A549 (cell line): ENCODE data around the gene LEKR1.

Experiments used
- BHLHE40 ChIP-seq: IDR thresholded peaks from 2 replicates; pipeline ENCODE4 v1.6.1; 2012; ENCODE audit warnings: low read depth, low read length, inconsistent platforms
- CEBPB ChIP-seq, 2 experiments: fragments of >200 bp in 1 of 2; sonication (Bioruptor Twin) in 1 of 2; formaldehyde crosslinking in 1 of 2; IDR thresholded peaks; 2 replicates each; pipeline ENCODE4 v1.6.1; 2012 to 2016
- CHD2 ChIP-seq: fragments of 150-350 bp; IDR thresholded peaks from 2 replicates; pipeline ENCODE4 v1.6.1; 2014; ENCODE audit warnings: low read length; ENCODE audit not compliant: partially characterized antibody
- MAX ChIP-seq: IDR thresholded peaks from 2 replicates; pipeline ENCODE4 v1.6.1; 2012
- MAZ ChIP-seq: fragments of 150-350 bp; IDR thresholded peaks from 2 replicates; pipeline ENCODE4 v1.6.1; 2014; ENCODE audit warnings: antibody characterized with exemption, low read depth, low read length, borderline replicate concordance
- NPAS2 ChIP-seq: fragments of 250-450 bp; sonication (Bioruptor Pico); IDR thresholded peaks from 2 replicates; pipeline ENCODE4 v1.8.0; 2022; ENCODE audit warnings: mild to moderate bottlenecking, moderate library complexity, borderline replicate concordance
- POLR2A ChIP-seq: IDR thresholded peaks from 2 replicates; pipeline ENCODE4 v1.6.1; 2012; ENCODE audit warnings: mild to moderate bottlenecking, low read length
- RAD21 ChIP-seq, 2 experiments: fragments of >200 bp in 1 of 2; sonication (Bioruptor Twin) in 1 of 2; formaldehyde crosslinking in 1 of 2; IDR thresholded peaks in 1 of 2; conservative IDR thresholded peaks in 1 of 2; 2 replicates in 1 of 2; 3 replicates in 1 of 2; pipeline ENCODE4 v1.6.1; 2012 to 2018; ENCODE audit warnings: inconsistent platforms in 1 of 2
- RFX5 ChIP-seq: fragments of 450-650 bp; IDR thresholded peaks from 2 replicates; pipeline ENCODE4 v1.7.1; 2014; ENCODE audit warnings: antibody characterized with exemption, mild to moderate bottlenecking, moderate library complexity
- SMC3 ChIP-seq: fragments of >200 bp; sonication (Bioruptor Twin); formaldehyde crosslinking; IDR thresholded peaks from 3 replicates; pipeline ENCODE4 v1.6.1; 2018; ENCODE audit warnings: inconsistent platforms
- USF2 ChIP-seq: fragments of 450-650 bp; IDR thresholded peaks from 2 replicates; pipeline ENCODE4 v1.6.1; 2014; ENCODE audit warnings: antibody characterized with exemption
- ZC3H11A ChIP-seq: fragments of 450-650 bp; IDR thresholded peaks from 2 replicates; pipeline ENCODE4 v1.6.1; 2014; ENCODE audit warnings: antibody characterized with exemption, mild to moderate bottlenecking
- TF ChIP-seq, protein P1 (sequence below): fragments of >200 bp; sonication (Bioruptor Twin); formaldehyde crosslinking; IDR thresholded peaks from 3 replicates; pipeline ENCODE4 v1.5.1; 2016

DNA sequence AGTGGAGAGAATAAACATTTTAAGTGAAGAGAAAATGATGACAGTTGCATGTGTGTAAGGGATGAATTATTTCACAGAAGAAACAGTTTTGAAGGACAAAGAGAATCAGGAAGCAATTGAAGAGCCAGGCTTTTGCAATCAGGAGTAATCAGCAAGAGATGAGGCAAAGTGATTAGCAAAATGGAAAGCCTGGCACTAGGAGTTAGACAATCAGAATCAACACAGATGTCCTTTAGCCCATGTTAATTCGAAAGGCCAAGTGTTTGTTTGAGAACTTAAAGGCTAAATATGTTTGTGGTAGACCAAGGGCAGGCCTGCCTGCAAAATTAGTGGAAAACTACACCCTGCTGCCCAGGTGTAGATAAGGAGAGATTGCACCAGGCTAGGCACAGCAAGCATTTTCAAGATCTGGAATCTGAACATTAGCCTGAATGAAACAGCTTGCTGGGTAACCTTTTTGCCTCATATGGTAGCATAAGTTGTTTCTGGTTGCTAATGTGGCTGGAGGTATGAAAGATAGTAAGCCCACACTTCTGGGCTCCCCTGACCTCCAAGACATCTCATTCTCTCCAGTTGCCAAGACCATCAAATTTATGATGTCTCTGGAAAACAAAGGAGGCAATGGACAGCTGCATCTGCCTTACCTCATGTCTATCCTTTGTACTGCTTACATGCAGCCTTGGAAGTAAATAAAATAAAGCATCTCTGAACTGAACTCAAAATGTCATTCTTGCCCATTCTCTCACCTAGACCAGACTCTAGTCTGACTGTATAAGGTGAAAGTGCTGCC, 22.0 kb upstream of the LEKR1 start:
- TF ChIP-seq, protein P1, sequence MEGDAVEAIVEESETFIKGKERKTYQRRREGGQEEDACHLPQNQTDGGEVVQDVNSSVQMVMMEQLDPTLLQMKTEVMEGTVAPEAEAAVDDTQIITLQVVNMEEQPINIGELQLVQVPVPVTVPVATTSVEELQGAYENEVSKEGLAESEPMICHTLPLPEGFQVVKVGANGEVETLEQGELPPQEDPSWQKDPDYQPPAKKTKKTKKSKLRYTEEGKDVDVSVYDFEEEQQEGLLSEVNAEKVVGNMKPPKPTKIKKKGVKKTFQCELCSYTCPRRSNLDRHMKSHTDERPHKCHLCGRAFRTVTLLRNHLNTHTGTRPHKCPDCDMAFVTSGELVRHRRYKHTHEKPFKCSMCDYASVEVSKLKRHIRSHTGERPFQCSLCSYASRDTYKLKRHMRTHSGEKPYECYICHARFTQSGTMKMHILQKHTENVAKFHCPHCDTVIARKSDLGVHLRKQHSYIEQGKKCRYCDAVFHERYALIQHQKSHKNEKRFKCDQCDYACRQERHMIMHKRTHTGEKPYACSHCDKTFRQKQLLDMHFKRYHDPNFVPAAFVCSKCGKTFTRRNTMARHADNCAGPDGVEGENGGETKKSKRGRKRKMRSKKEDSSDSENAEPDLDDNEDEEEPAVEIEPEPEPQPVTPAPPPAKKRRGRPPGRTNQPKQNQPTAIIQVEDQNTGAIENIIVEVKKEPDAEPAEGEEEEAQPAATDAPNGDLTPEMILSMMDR: no peak
- TF ChIP-seq RAD21 (conservative IDR thresholded peaks at IDR 0.05 in 1 of 2, IDR thresholded peaks at IDR 0.05 in 1 of 2) (no peak), POLR2A (no peak), SMC3 (no peak), CEBPB (IDR thresholded peaks at IDR 0.05) (no peak), CHD2 (no peak), MAZ (no peak), ZC3H11A (no peak), BHLHE40 (no peak), NPAS2 (CRISPR knock-in tag) (no peak), USF2 (no peak), RFX5 (no peak), MAX (no peak)
